Measurements from ENCODE around the gene CLCN6.

GRCh38 chr1:11789126-11790067 lies 16.6 kb upstream of the CLCN6 start:
- TF ChIP-seq POLR2AphosphoS5 (IDR thresholded peaks at IDR 0.05) = no peak
- TF ChIP-seq CTCF (IDR thresholded peaks at IDR 0.05) = no peak
- no peak for TF ChIP-seq POLR2A (IDR thresholded peaks at IDR 0.05)
- TF ChIP-seq EP300 (IDR thresholded peaks at IDR 0.05; ENCODE audit: low read depth) = no peak
